GM23338 (cell line): ENCODE data around the gene PPA1. TPM values are rescaled to one million over a fixed set of nuclear protein-coding genes. Genes with fewer than 3 reads are reported as not detected.
A peak's percentile ranks its signal among the peaks of the same experiment; 100 is the strongest.

Source experiments
- ATAC-seq: fragments of 200-7000 bp; cut with Tn5 transposase; 3 replicates; pipeline ENCODE4 v1.9.1; 2020
- DNase-seq: peaks from one replicate; pipeline ENCODE4 v3.0.0-alpha.2; 2015; ENCODE audit warnings: low spot score
- H2AFZ ChIP-seq: fragments of 200-600 bp; sonication (generic); 2 replicates; pipeline ENCODE4 v1.8.0; 2016; ENCODE audit warnings: antibody characterized with exemption, mild to moderate bottlenecking, moderate library complexity
- H3F3A ChIP-seq: fragments of 200-600 bp; sonication (generic); replicated peaks from 2 replicates; pipeline ENCODE4 v1.8.0; 2017; ENCODE audit warnings: antibody characterized with exemption, mixed run types, low read depth
- H3K27ac ChIP-seq: fragments of 200-600 bp; sonication (generic); 2 replicates; pipeline ENCODE4 v1.6.1; 2016; ENCODE audit warnings: low read depth
- H3K27me3 ChIP-seq: fragments of 200-600 bp; sonication (generic); 2 replicates; pipeline ENCODE4 v1.8.0; 2016; ENCODE audit warnings: mild to moderate bottlenecking, mixed run types, moderate library complexity; ENCODE audit not compliant: insufficient read depth
- H3K36me3 ChIP-seq: fragments of 200-600 bp; sonication (generic); 2 replicates; pipeline ENCODE4 v1.8.0; 2016; ENCODE audit warnings: mild to moderate bottlenecking; ENCODE audit not compliant: insufficient read depth
- H3K4me1 ChIP-seq: fragments of 200-600 bp; sonication (generic); 2 replicates; pipeline ENCODE4 v1.8.0; 2016; ENCODE audit warnings: mild to moderate bottlenecking, moderate library complexity; ENCODE audit not compliant: insufficient read depth
- H3K4me2 ChIP-seq: fragments of 200-600 bp; sonication (generic); 2 replicates; pipeline ENCODE4 v1.7.1; 2017; ENCODE audit warnings: mixed run types
- H3K4me3 ChIP-seq: fragments of 200-600 bp; sonication (generic); 2 replicates; pipeline ENCODE4 v1.6.1; 2016; ENCODE audit warnings: mixed run types
- H3K79me2 ChIP-seq: fragments of 200-600 bp; sonication (generic); replicated peaks from 2 replicates; pipeline ENCODE4 v1.8.0; 2017; ENCODE audit warnings: mild to moderate bottlenecking; ENCODE audit not compliant: insufficient read depth
- H3K9me2 ChIP-seq: fragments of 200-600 bp; sonication (generic); 2 replicates; pipeline ENCODE4 v1.8.0; 2017; ENCODE audit not compliant: insufficient read depth
- H4K20me1 ChIP-seq: fragments of 200-600 bp; sonication (generic); replicated peaks from 2 replicates; pipeline ENCODE4 v1.8.0; 2017; ENCODE audit warnings: mild to moderate bottlenecking; ENCODE audit not compliant: insufficient read depth
- H3K27ac Mint-ChIP-seq: 2 replicates; pipeline ENCODE4 v1.8.0; 2020; ENCODE audit warnings: inconsistent platforms, mild to moderate bottlenecking, moderate library complexity, mixed read lengths
- H3K27me3 Mint-ChIP-seq: 3 replicates; pipeline ENCODE4 v1.8.0; 2022; ENCODE audit warnings: low read depth, mild to moderate bottlenecking, moderate library complexity, mixed read lengths, inconsistent platforms; ENCODE audit not compliant: insufficient read depth, poor library complexity
- H3K36me3 Mint-ChIP-seq: 3 replicates; pipeline ENCODE4 v1.8.0; 2021; ENCODE audit warnings: low read depth, mild to moderate bottlenecking, inconsistent platforms, moderate library complexity, mixed read lengths
- H3K4me1 Mint-ChIP-seq: 3 replicates; pipeline ENCODE4 v1.8.0; 2020; ENCODE audit warnings: mild to moderate bottlenecking, inconsistent platforms, mixed read lengths
- H3K4me3 Mint-ChIP-seq: 3 replicates; pipeline ENCODE4 v1.8.0; 2021; ENCODE audit warnings: moderate library complexity, mild to moderate bottlenecking, inconsistent platforms, mixed read lengths
- H3K9me3 Mint-ChIP-seq: 3 replicates; pipeline ENCODE4 v1.8.0; 2020; ENCODE audit warnings: moderate library complexity, mild to moderate bottlenecking, inconsistent platforms, mixed read lengths
- CREB1 ChIP-seq: fragments of 250-450 bp; sonication (Bioruptor Pico); IDR thresholded peaks from 2 replicates; pipeline ENCODE4 v1.5.0; 2020; ENCODE audit warnings: low read depth, mild to moderate bottlenecking, moderate library complexity
- CTCF ChIP-seq, 2 experiments: fragments of 200-600 bp in 1 of 2; sonication (generic) in 1 of 2; conservative IDR thresholded peaks; 2 replicates each; pipeline versions ENCODE4 v1.5.1 to v1.6.1; 2016 to 2017; ENCODE audit warnings: antibody characterized with exemption in 2 of 2, low read depth in 2 of 2, mild to moderate bottlenecking in 2 of 2, moderate library complexity in 1 of 2
- ETS1 ChIP-seq: IDR thresholded peaks from 2 replicates; pipeline ENCODE4 v1.6.1; 2016; ENCODE audit warnings: antibody characterized with exemption
- EZH2 ChIP-seq: fragments of 200-600 bp; sonication (generic); IDR thresholded peaks from one replicate; pipeline ENCODE4 v1.8.0; 2017; ENCODE audit warnings: antibody characterized with exemption, mild to moderate bottlenecking, low read depth; ENCODE audit not compliant: unreplicated experiment
- EZH2phosphoT487 ChIP-seq: fragments of 200-600 bp; sonication (generic); IDR thresholded peaks from one replicate; pipeline ENCODE4 v1.8.1; 2018; ENCODE audit warnings: antibody characterized with exemption; ENCODE audit not compliant: unreplicated experiment
- JUNB ChIP-seq: IDR thresholded peaks from one replicate; pipeline ENCODE4 v1.6.1; 2016; ENCODE audit warnings: antibody characterized with exemption; ENCODE audit not compliant: unreplicated experiment
- POLR2AphosphoS5 ChIP-seq: IDR thresholded peaks from 2 replicates; pipeline ENCODE4 v1.6.1; 2016; ENCODE audit warnings: antibody characterized with exemption, low read depth
- REST ChIP-seq: IDR thresholded peaks from one replicate; pipeline ENCODE4 v1.6.1; 2018; ENCODE audit warnings: antibody characterized with exemption; ENCODE audit not compliant: unreplicated experiment
- STAT1 ChIP-seq: IDR thresholded peaks from one replicate; pipeline ENCODE4 v1.6.1; 2016; ENCODE audit warnings: antibody characterized with exemption; ENCODE audit not compliant: unreplicated experiment
- ZNF114 ChIP-seq: fragments of 250-450 bp; sonication (Bioruptor Pico); IDR thresholded peaks from 2 replicates; pipeline ENCODE4 v1.5.0; 2020; ENCODE audit warnings: mild to moderate bottlenecking, moderate library complexity
- ZNF331 ChIP-seq: fragments of 250-450 bp; sonication (Bioruptor Pico); IDR thresholded peaks from 2 replicates; pipeline ENCODE4 v1.5.0; 2020; ENCODE audit warnings: low read depth, mild to moderate bottlenecking, moderate library complexity
- polyA plus RNA-seq: library from polyadenylated mRNA; unstranded; fragments of >200 nt; fragmentation: Nextera tagmentation; extraction: Ambion mirVana; gene quantifications from 2 replicates; pipeline ENCODE4 v1.2.1, GENCODE V29; 2016
- total RNA-seq: library from RNA; depleted of rRNA; stranded (reverse); fragments of >200 nt; shearing (Covaris generic); gene quantifications from 2 replicates; pipeline ENCODE4 v1.2.3, GENCODE V29; 2014

Gene PPA1
- total and polyA plus RNA-seq, 2 experiments from 2014 or later, result 135 to 228 TPM

GRCh38 chr10:70198696-70199466, 34.3 kb downstream of the PPA1 start:
- Mint-ChIP-seq H3K27ac (no peak overlapping the region), H3K4me3 (no peak overlapping the region), H3K36me3 (peaks cover 32% of the 10 kb centered on the region), H3K27me3 (peaks cover 3% of the 10 kb centered on the region), H3K4me1 (no peaks in the 10 kb centered on the region), H3K9me3 (no peaks in the 10 kb centered on the region)
- H4K20me1 ChIP-seq, result no peaks in the 10 kb centered on the region
- H3F3A ChIP-seq, result no peaks in the 10 kb centered on the region
- H3K4me1 ChIP-seq, result no peaks in the 10 kb centered on the region
- H3K36me3 ChIP-seq, result peaks cover 22% of the 10 kb centered on the region
- ATAC-seq (peak; percentile 39; the same call in 2 of the 3 replicates), DNase-seq (peak; percentile 24)
- H2AFZ ChIP-seq, result no peak overlapping the region
- H3K27ac ChIP-seq, result no peak overlapping the region
- H3K79me2 ChIP-seq, result no peaks in the 10 kb centered on the region
- H3K4me3 ChIP-seq, result no peak overlapping the region
- H3K9me2 ChIP-seq, result no peaks in the 10 kb centered on the region
- no peaks in the 10 kb centered on the region for H3K27me3 ChIP-seq
- H3K4me2 ChIP-seq, result no peak overlapping the region
- peak; percentile 17 to 53; a peak in 3 of 4 replicates for TF ChIP-seq CTCF (conservative IDR thresholded peaks at IDR 0.05; ENCODE audit: low read depth in 2 of 2)
- TF ChIP-seq JUNB, result no peak

GRCh38 chr10:70197235-70197945, 35.8 kb downstream of the PPA1 start:
- Histone ChIP-seq H3K27me3 (no peaks in the 10 kb centered on the region), H3K9me2 (no peaks in the 10 kb centered on the region), H4K20me1 (no peaks in the 10 kb centered on the region), H3K4me2 (no peak overlapping the region), H3K4me1 (no peaks in the 10 kb centered on the region), H3K79me2 (no peaks in the 10 kb centered on the region), H3F3A (no peaks in the 10 kb centered on the region), H3K36me3 (peaks cover 13% of the 10 kb centered on the region; the same call in 1 of the 2 replicates), H2AFZ (no peak overlapping the region), H3K4me3 (no peak overlapping the region), H3K27ac (no peak overlapping the region)
- peaks cover 3% of the 10 kb centered on the region for H3K27me3 Mint-ChIP-seq
- no peak for TF ChIP-seq POLR2AphosphoS5
- no peak for TF ChIP-seq ETS1
- no peak for TF ChIP-seq EZH2
- TF ChIP-seq EZH2phosphoT487, result no peak
- TF ChIP-seq CTCF (conservative IDR thresholded peaks at IDR 0.05; ENCODE audit: low read depth in 2 of 2), result no peak
- TF ChIP-seq CREB1 (CRISPR knock-in tag), result no peak
- TF ChIP-seq STAT1, result no peak
- no peak for TF ChIP-seq REST
- no peak for TF ChIP-seq ZNF114 (CRISPR knock-in tag)
- TF ChIP-seq ZNF331 (CRISPR knock-in tag), result no peak
- TF ChIP-seq JUNB, result no peak
- ATAC-seq, result no peak
- DNase-seq, result no peak
- peaks cover 24% of the 10 kb centered on the region for H3K36me3 Mint-ChIP-seq
- no peaks in the 10 kb centered on the region for H3K4me1 Mint-ChIP-seq
- peak overlapping the region; percentile 43; the same call in 1 of the 2 replicates for H3K27ac Mint-ChIP-seq
- H3K9me3 Mint-ChIP-seq, result no peaks in the 10 kb centered on the region
- H3K4me3 Mint-ChIP-seq, result no peak overlapping the region
